Thymus (tissue), 14 donors: ENCODE data around the gene SPTBN1. TPM values are rescaled to one million over a fixed set of nuclear protein-coding genes. Genes with fewer than 3 reads are reported as not detected.

Experiments used
- DNase-seq, 9 donors: peaks; one replicate each; pipeline ENCODE4 v3.0.0-alpha.2; 2013; ENCODE audit warnings: low spot score in 9 of 9, low read depth in 6 of 9, missing footprints in 1 of 9
- H3K27ac ChIP-seq, 2 donors: one replicate each; pipeline ENCODE4 v1.5.1; 2013; ENCODE audit warnings: control low read depth in 1 of 2, low read depth in 1 of 2, low read length in 1 of 2, mild to moderate bottlenecking in 1 of 2, moderate library complexity in 1 of 2
- H3K27me3 ChIP-seq, 2 donors: one replicate each; pipeline ENCODE4 v1.5.1; 2013; ENCODE audit warnings: low read length in 1 of 2; ENCODE audit not compliant: control insufficient read depth in 2 of 2, insufficient read depth in 1 of 2
- H3K36me3 ChIP-seq, 2 donors: one replicate each; pipeline ENCODE4 v1.5.1; 2013; ENCODE audit warnings: low read length in 1 of 2, mild to moderate bottlenecking in 1 of 2, moderate library complexity in 1 of 2; ENCODE audit not compliant: control insufficient read depth in 2 of 2, insufficient read depth in 2 of 2
- H3K4me1 ChIP-seq, 2 donors: one replicate each; pipeline ENCODE4 v1.5.1; 2013; ENCODE audit warnings: low read length in 2 of 2; ENCODE audit not compliant: control insufficient read depth in 2 of 2, insufficient read depth in 2 of 2
- H3K4me3 ChIP-seq, 2 donors: one replicate each; pipeline ENCODE4 v1.5.1; 2013; ENCODE audit warnings: low read length in 2 of 2, control low read depth in 1 of 2, mild to moderate bottlenecking in 1 of 2
- H3K9me3 ChIP-seq, 2 donors: one replicate each; pipeline ENCODE4 v1.5.1; 2013; ENCODE audit warnings: low read length in 1 of 2, mild to moderate bottlenecking in 1 of 2; ENCODE audit not compliant: control insufficient read depth in 2 of 2, insufficient read depth in 1 of 2
- WGBS: extraction: QIAGEN DNeasy Blood & Tissue Kit; methylation state at CpG from one replicate; pipeline ENCODE4 v1.1.7; 2013; 5-methylcytosine and 5-hydroxymethylcytosine counted together
- long read RNA-seq, 10 donors: transcript quantifications; one replicate each; lab custom pipeline, GENCODE V29; 2026
- polyA plus RNA-seq: library from polyadenylated mRNA; stranded (reverse); fragments of 200-250 nt; gene quantifications from one replicate; pipeline ENCODE4 v1.2.3, GENCODE V29; 2013
- total RNA-seq: library from RNA; stranded (reverse); fragments of 120-200 nt; gene quantifications from one replicate; pipeline ENCODE4 v1.2.4, GENCODE V29; 2013
- donor health status: healthy.

SPTBN1 gene
- total RNA-seq: 74.4 TPM
- polyA plus RNA-seq: 37.1 TPM
- long read RNA-seq, donor 1, partial matches to known transcripts: 11 of 11 reads
- long read RNA-seq, donor 1, other reads (novel, unspliced or antisense): 0 of 11 reads
- long read RNA-seq, donor 2, transcript SPTBN1-204 (4 exons, 3,332 nt): major isoform, 12 of 49 reads
- long read RNA-seq, donor 2, partial matches to known transcripts: 37 of 49 reads
- long read RNA-seq, donor 2, other reads (novel, unspliced or antisense): 0 of 49 reads
- long read RNA-seq, donor 3, full-length matches to known transcripts: 3 of 3 reads
- long read RNA-seq, donor 3, partial matches to known transcripts: 0 of 3 reads
- long read RNA-seq, donor 3, other reads (novel, unspliced or antisense): 0 of 3 reads
- long read RNA-seq, donor 4, partial matches to known transcripts: 0 of 2 reads
- long read RNA-seq, donor 4, other reads (novel, unspliced or antisense): 0 of 2 reads
- long read RNA-seq, donor 5, full-length matches to known transcripts: 12 of 27 reads
- long read RNA-seq, donor 5, partial matches to known transcripts: 15 of 27 reads
- long read RNA-seq, donor 5, other reads (novel, unspliced or antisense): 0 of 27 reads
- long read RNA-seq, donor 6, full-length matches to known transcripts: 4 of 4 reads
- long read RNA-seq, donor 6, partial matches to known transcripts: 0 of 4 reads
- long read RNA-seq, donor 6, other reads (novel, unspliced or antisense): 0 of 4 reads
- long read RNA-seq, donor 7, partial matches to known transcripts: 0 of 4 reads
- long read RNA-seq, donor 7, other reads (novel, unspliced or antisense): 0 of 4 reads
- long read RNA-seq, donor 8, partial matches to known transcripts: 0 of 3 reads
- long read RNA-seq, donor 8, other reads (novel, unspliced or antisense): 0 of 3 reads
- long read RNA-seq, donor 9, partial matches to known transcripts: 0 of 3 reads
- long read RNA-seq, donor 9, other reads (novel, unspliced or antisense): 0 of 3 reads
- long read RNA-seq, donor 10, partial matches to known transcripts: 30 of 33 reads
- long read RNA-seq, donor 10, other reads (novel, unspliced or antisense): 0 of 33 reads

GRCh38 chr2:54455563-54456361 lies at the start of gene SPTBN1:
Gene SPTBN1, plus strand, starts transcription at chr2:54456327. Its CDS starts 70,092 bp downstream, at chr2:54526419.
- H3K9me3 ChIP-seq: no peaks in the 10 kb centered on the region
- H3K27ac ChIP-seq: peak within 1 kb of the TSS; percentile 64 to 76
- no peaks in the 10 kb centered on the region for H3K36me3 ChIP-seq
- DNase-seq: peak in 6 of 9 donors; percentile 35 to 68 (median 49)
- H3K4me1 ChIP-seq: peaks cover 8 to 18% of the 10 kb centered on the region in 2 donors
- WGBS: 1% methylated on average over 65 of the region's 67 CpGs
- H3K27me3 ChIP-seq: peaks cover 43 to 60% of the 10 kb centered on the region in 2 donors
- peak within 1 kb of the TSS; percentile 50 to 72 for H3K4me3 ChIP-seq

- Histone ChIP-seq H3K4me1 (no peaks in the 10 kb centered on the region), H3K27me3 (no peaks in the 10 kb centered on the region), H3K27ac (no peak overlapping the region), H3K36me3 (no peaks in the 10 kb centered on the region), H3K9me3 (no peaks in the 10 kb centered on the region), H3K4me3 (no peak overlapping the region)
- WGBS: 98% methylated on average over 3 of the region's 3 CpGs
- DNase-seq: no peak
Measured at GRCh38 chr2:54407693-54408092, 48.4 kb upstream of the SPTBN1 start.

- DNase-seq: no peak
- WGBS: 98% methylated on average over 3 of the region's 3 CpGs
Measured at GRCh38 chr2:54408288-54408687, 47.8 kb upstream of the SPTBN1 start.

GRCh38 chr2:54409752-54410151 lies 46.4 kb upstream of the SPTBN1 start:
- H3K9me3 ChIP-seq: no peaks in the 10 kb centered on the region
- H3K4me1 ChIP-seq: no peaks in the 10 kb centered on the region
- no peaks in the 10 kb centered on the region for H3K36me3 ChIP-seq
- no peak for DNase-seq
- H3K27me3 ChIP-seq: no peaks in the 10 kb centered on the region
- 89% methylated on average over 5 of the region's 5 CpGs for WGBS
- H3K27ac ChIP-seq: no peak overlapping the region
- H3K4me3 ChIP-seq: no peak overlapping the region

More at GRCh38 chr2:54408288-54408687, 47.8 kb upstream of the SPTBN1 start:
- H3K36me3 ChIP-seq: no peaks in the 10 kb centered on the region
- H3K27me3 ChIP-seq: no peaks in the 10 kb centered on the region
- no peaks in the 10 kb centered on the region for H3K4me1 ChIP-seq
- no peak overlapping the region for H3K4me3 ChIP-seq
- H3K9me3 ChIP-seq: no peaks in the 10 kb centered on the region
- H3K27ac ChIP-seq: no peak overlapping the region

- H3K4me3 ChIP-seq: no peak overlapping the region
- no peak for DNase-seq
- 97% methylated on average over 5 of the region's 5 CpGs for WGBS
- no peak overlapping the region for H3K27ac ChIP-seq
- H3K4me1 ChIP-seq: no peaks in the 10 kb centered on the region
- H3K9me3 ChIP-seq: no peaks in the 10 kb centered on the region
- H3K27me3 ChIP-seq: peaks cover 0 to 3% of the 10 kb centered on the region in 2 donors
- no peaks in the 10 kb centered on the region for H3K36me3 ChIP-seq
Measured at GRCh38 chr2:54411801-54412354, 44.2 kb upstream of the SPTBN1 start.

- Histone ChIP-seq H3K36me3 (no peaks in the 10 kb centered on the region), H3K4me1 (no peaks in the 10 kb centered on the region), H3K27ac (no peak overlapping the region), H3K4me3 (no peak overlapping the region), H3K9me3 (no peaks in the 10 kb centered on the region), H3K27me3 (peaks cover 0 to 3% of the 10 kb centered on the region in 2 donors)
- 46% methylated on average over 9 of the region's 9 CpGs for WGBS
- no peak for DNase-seq
Measured at GRCh38 chr2:54416166-54416813, 39.8 kb upstream of the SPTBN1 start.

- no peaks in the 10 kb centered on the region for H3K36me3 ChIP-seq
- H3K4me3 ChIP-seq: no peak overlapping the region
- no peak for DNase-seq
- H3K27me3 ChIP-seq: peaks cover 0 to 3% of the 10 kb centered on the region in 2 donors
- H3K9me3 ChIP-seq: no peaks in the 10 kb centered on the region
- 96% methylated on average over 1 of the region's 1 CpG for WGBS
- H3K4me1 ChIP-seq: no peaks in the 10 kb centered on the region
- no peak overlapping the region for H3K27ac ChIP-seq
Measured at GRCh38 chr2:54416938-54417337, 39.2 kb upstream of the SPTBN1 start.

GRCh38 chr2:54417577-54417976 lies 38.5 kb upstream of the SPTBN1 start:
- Histone ChIP-seq H3K27ac (no peak overlapping the region), H3K27me3 (peaks cover 0 to 3% of the 10 kb centered on the region in 2 donors), H3K36me3 (no peaks in the 10 kb centered on the region), H3K4me3 (no peak overlapping the region), H3K9me3 (peaks cover 0 to 5% of the 10 kb centered on the region in 2 donors), H3K4me1 (no peaks in the 10 kb centered on the region)
- no peak for DNase-seq
- 96% methylated on average over 2 of the region's 2 CpGs for WGBS
